Dendritic cell treated with granulocyte-macrophage colony-stimulating factor and Interleukin-4, amounts not matched to agents 40 ng/mL and 50 ng/mL, for 4 days (primary cell): ENCODE data around the gene SHOC1.
"Not testable (repeated sequence)": the region's sequence is repeated elsewhere in the genome, so short reads cannot be mapped to it uniquely, and the experiment has no call there.

Experiments
- H3K27ac Mint-ChIP-seq: one replicate; pipeline ENCODE4 v1.8.0; 2022; ENCODE audit warnings: mild to moderate bottlenecking, mixed read lengths
- H3K27me3 Mint-ChIP-seq: one replicate; pipeline ENCODE4 v1.8.0; 2022; ENCODE audit warnings: mild to moderate bottlenecking, mixed read lengths
- H3K36me3 Mint-ChIP-seq: one replicate; pipeline ENCODE4 v1.8.0; 2022; ENCODE audit warnings: low read depth, mixed read lengths
- H3K4me1 Mint-ChIP-seq: one replicate; pipeline ENCODE4 v1.8.0; 2022; ENCODE audit warnings: low read depth, mixed read lengths
- H3K4me3 Mint-ChIP-seq: one replicate; pipeline ENCODE4 v1.8.0; 2022; ENCODE audit warnings: mild to moderate bottlenecking, moderate library complexity, mixed read lengths
- H3K9me3 Mint-ChIP-seq: one replicate; pipeline ENCODE4 v1.8.0; 2022; ENCODE audit warnings: mixed read lengths
- intact Hi-C: fragments of 100-400 bp; cut with micrococcal nuclease; formaldehyde crosslinking; loops from one replicate; pipeline ENCODE4 v1.15.0; 2022

Gene SHOC1

DNA sequence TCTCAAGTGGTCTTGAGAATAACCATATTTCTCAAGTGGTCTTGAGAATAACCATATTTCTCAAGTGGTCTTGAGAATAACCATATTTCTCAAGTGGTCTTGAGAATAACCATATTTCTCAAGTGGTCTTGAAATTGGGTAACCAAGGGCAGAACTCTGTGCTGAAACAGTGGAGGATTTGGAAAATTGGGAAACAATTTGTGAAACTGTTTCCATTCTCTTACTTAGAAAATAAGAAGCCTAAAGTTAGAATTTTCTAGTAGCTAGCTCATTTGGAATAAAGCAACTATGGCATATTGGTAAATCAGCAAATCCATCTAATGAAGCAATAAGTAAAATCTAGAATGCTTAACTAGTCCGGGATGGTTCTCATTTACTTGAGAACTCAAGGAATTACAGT is 2.9 kb downstream of the SHOC1 start:
- H3K36me3 Mint-ChIP-seq, intact Hi-C loops, H3K27ac Mint-ChIP-seq, H3K4me3 Mint-ChIP-seq, H3K27me3 Mint-ChIP-seq, H3K4me1 Mint-ChIP-seq: not testable (repeated sequence)
- peaks cover 18% of the 10 kb centered on the region for H3K9me3 Mint-ChIP-seq

GRCh38 chr9:111789881-111790280 is 4.9 kb downstream of the SHOC1 start:
- Mint-ChIP-seq H3K27ac (no peak overlapping the region), H3K27me3 (no peaks in the 10 kb centered on the region), H3K9me3 (peaks cover 15% of the 10 kb centered on the region), H3K36me3 (peaks cover 4% of the 10 kb centered on the region), H3K4me3 (no peak overlapping the region), H3K4me1 (no peaks in the 10 kb centered on the region)
- intact Hi-C loops = no loop called here

DNA sequence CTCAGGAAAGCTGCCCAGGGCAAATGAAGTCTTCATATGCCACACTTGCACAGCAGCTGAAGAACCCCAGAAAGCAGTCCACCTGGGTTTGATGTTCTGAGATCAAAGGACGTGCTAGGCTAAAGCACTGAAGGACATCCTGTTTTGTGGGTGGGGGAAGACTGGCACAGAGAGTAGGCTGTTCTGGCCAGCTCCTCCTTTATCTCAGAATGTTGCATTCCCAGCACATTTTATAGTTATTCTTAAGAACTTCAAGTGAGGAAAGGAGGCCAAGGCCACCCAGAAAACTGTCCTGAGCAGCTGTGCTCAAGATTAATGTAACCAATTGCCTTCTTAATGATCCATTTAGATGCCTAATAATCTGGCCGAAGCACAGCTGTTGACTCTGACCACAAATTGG is 10.9 kb downstream of the SHOC1 start:
- Mint-ChIP-seq H3K4me1 (no peaks in the 10 kb centered on the region), H3K9me3 (peaks cover 9% of the 10 kb centered on the region)
- intact Hi-C loops = no loop called here

DNA sequence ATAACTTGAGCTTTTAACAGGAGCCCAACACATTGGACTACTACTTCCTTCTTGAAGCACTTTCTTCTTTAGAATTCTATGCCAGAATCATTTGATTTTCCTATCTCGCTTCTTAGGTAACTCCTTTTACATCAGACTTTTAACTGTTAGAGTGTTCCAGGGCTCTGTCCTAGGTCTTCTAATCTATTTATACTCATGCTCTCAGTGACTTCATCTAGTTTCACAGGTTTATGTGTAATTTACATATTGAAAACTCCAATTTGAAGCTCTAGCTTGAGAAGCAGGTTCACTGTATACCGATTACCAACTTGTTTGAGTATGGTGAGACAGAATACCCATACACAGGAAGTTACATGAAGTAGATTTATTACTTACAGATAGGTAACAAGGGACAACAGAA is 11.3 kb downstream of the SHOC1 start:
- no peaks in the 10 kb centered on the region for H3K36me3 Mint-ChIP-seq
- no peak overlapping the region for H3K27ac Mint-ChIP-seq
- peaks cover 9% of the 10 kb centered on the region for H3K9me3 Mint-ChIP-seq
- intact Hi-C loops = no loop called here
- no peaks in the 10 kb centered on the region for H3K27me3 Mint-ChIP-seq
- no peak overlapping the region for H3K4me3 Mint-ChIP-seq
- no peaks in the 10 kb centered on the region for H3K4me1 Mint-ChIP-seq

More for the DNA sequence above, 10.9 kb downstream of the SHOC1 start:
- Mint-ChIP-seq H3K27ac (no peak overlapping the region), H3K27me3 (no peaks in the 10 kb centered on the region), H3K4me3 (no peak overlapping the region), H3K36me3 (no peaks in the 10 kb centered on the region)

GRCh38 chr9:111766066-111766465 is 28.7 kb downstream of the SHOC1 start:
- Mint-ChIP-seq H3K9me3 (peaks cover 19% of the 10 kb centered on the region), H3K27ac (no peak overlapping the region), H3K36me3 (no peaks in the 10 kb centered on the region), H3K27me3 (no peaks in the 10 kb centered on the region), H3K4me1 (no peaks in the 10 kb centered on the region), H3K4me3 (no peak overlapping the region)
- intact Hi-C loops = no loop called here

DNA sequence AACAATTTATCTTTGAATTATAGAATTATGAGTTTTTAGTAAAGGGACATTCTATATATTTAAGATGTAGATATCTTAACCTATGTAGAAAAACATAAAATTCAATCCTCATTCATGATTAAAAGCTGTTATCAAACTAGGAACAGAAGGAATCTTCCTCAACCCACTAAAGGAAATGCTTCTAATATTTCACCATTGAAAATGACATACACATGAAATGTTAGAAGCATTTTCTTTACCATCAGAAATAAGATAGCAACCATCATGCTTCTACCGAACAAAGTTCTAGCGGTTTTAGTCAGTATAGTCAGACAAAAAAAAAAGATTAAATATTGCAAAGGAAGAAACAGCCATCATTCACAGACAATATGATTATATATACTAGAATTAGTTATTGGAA is 32.2 kb downstream of the SHOC1 start:
- H3K27me3 Mint-ChIP-seq = no peaks in the 10 kb centered on the region
- no peaks in the 10 kb centered on the region for H3K4me1 Mint-ChIP-seq
- no peak overlapping the region for H3K4me3 Mint-ChIP-seq
- H3K9me3 Mint-ChIP-seq = peaks cover 19% of the 10 kb centered on the region
- H3K27ac Mint-ChIP-seq = no peak overlapping the region
- H3K36me3 Mint-ChIP-seq = no peaks in the 10 kb centered on the region
- intact Hi-C loops = loop anchor here (5.0 kb wide), 2 partner anchors 135 to 600 kb away; partner anchors contain the start of gene UGCG

DNA sequence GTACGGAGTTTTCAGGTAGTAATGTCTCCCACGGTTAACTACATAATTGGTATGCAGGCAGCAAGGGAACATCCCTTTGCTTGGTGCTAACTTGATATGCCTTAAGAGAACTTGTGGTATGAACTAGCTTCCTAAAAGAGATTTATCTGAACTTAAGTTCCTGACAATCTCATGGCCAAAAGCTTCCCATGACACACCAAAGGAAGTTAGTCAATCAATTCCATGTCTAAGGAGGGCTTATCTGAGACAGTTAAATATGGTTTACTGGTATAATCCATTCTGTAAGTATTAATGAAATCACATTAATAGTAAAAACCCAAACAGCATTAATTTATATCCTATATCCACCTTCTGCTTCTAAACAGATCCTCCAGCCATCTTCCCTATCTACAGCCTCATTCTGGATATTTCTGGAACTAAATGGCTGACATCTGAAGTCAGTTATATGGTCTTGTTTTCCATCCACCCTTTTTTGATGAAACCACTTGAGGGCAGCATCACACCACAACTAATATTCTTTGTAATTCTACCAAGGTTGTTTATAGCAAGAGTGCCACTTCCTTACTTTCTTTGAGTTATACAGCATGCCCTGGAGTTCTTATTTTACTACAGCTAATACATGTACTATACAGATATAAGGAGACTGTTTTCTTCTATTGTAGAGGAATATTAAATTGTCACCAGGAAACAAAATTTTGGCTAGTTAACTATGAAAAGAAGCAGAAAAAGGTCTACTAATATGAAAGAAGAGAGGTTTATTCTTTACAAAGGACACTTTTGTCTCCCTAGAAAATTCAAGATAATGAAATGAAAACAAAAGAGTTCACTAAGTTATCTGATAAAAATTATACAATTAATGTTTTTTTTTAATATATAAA is 34.7 kb downstream of the SHOC1 start:
- Mint-ChIP-seq H3K27me3 (no peaks in the 10 kb centered on the region), H3K4me1 (no peaks in the 10 kb centered on the region), H3K27ac (no peak overlapping the region), H3K9me3 (no peaks in the 10 kb centered on the region), H3K36me3 (no peaks in the 10 kb centered on the region), H3K4me3 (no peak overlapping the region)
- intact Hi-C loops = loop anchor here (1.0 to 5.0 kb wide), 3 partner anchors 137 to 602 kb away; partner anchors contain the start of gene UGCG

- intact Hi-C loops = loop anchor here (5.0 kb wide), 1 partner anchor 138 kb away; no protein-coding TSS in a partner anchor
- Mint-ChIP-seq H3K9me3 (peaks cover 17% of the 10 kb centered on the region), H3K27me3 (no peaks in the 10 kb centered on the region), H3K4me1 (no peaks in the 10 kb centered on the region), H3K36me3 (no peaks in the 10 kb centered on the region), H3K27ac (no peak overlapping the region), H3K4me3 (no peak overlapping the region)
Measured at GRCh38 chr9:111754800-111755199, 39.9 kb downstream of the SHOC1 start.

DNA sequence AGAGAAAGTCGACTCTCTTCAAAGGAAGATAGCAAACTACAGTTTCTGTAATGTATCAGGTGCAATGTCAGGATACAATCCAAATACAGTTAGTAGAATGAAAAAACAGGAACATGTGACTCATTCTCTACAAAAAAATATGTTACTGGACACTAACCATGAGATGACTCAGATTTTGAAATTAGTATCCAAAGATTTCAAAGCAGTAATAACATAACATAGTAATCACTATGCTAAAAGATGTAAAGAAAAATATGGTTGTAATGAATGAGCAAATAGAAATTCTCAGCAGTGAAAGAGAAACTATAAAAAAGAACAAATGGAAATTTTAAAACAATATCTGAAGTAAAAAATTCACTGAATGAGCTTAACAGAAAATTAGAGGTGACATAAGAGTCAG is 42.3 kb downstream of the SHOC1 start:
- H3K4me3 Mint-ChIP-seq = no peak overlapping the region
- H3K36me3 Mint-ChIP-seq = no peaks in the 10 kb centered on the region
- H3K27ac Mint-ChIP-seq = no peak overlapping the region
- peaks cover 21% of the 10 kb centered on the region for H3K9me3 Mint-ChIP-seq
- intact Hi-C loops = loop anchor here (5.0 kb wide), 1 partner anchor 140 kb away; no protein-coding TSS in a partner anchor
- no peaks in the 10 kb centered on the region for H3K4me1 Mint-ChIP-seq
- no peaks in the 10 kb centered on the region for H3K27me3 Mint-ChIP-seq
